ENCODE data around the gene AKAP8L. TPM values are rescaled to one million over a fixed set of nuclear protein-coding genes. Genes with fewer than 3 reads are reported as not detected.

The AKAP8L gene
- total and polyA plus RNA-seq, 10 of the 15 experiments (the other 5 are each of a cell fraction or from before 2014, with no cell fraction given), result 0.66 to 64.3 (median 40.0) TPM

- ChIA-PET POLR2A (no interaction called here), SMC1A (ENCODE audit: uncharacterized antibody, unreplicated experiment) (no interaction called here), CTCF (interaction anchor here (0.6 to 1.1 kb wide), 2 partner anchors 15 to 25 kb away, joined by 3 read pairs; no protein-coding TSS in a partner anchor), RAD21 (ENCODE audit: unreplicated experiment) (no interaction called here)
- DNase-seq (ENCODE audit: low read depth, low spot score) (no peak), ATAC-seq (no peak), FAIRE-seq (no peak)
- Histone ChIP-seq H3K27ac (ENCODE audit: control insufficient read depth, insufficient read depth) (no peak overlapping the region), H3K9ac (ENCODE audit: control insufficient read depth, insufficient read depth, low read length) (no peak overlapping the region), H4K20me1 (ENCODE audit: control insufficient read depth, insufficient read depth) (0 out of 2 replicates have a peak, but pooled peaks cover 5% of the 10 kb centered on the region), H3K4me2 (ENCODE audit: control insufficient read depth, insufficient read depth) (no peak overlapping the region), H3K36me3 (ENCODE audit: control insufficient read depth in 2 of 2, insufficient read depth in 2 of 2, low read length in 1 of 2) (peaks cover 11 to 52% of the 10 kb centered on the region in 2 experiments; a peak in 3 of 4 replicates), H3K4me3 (no peak overlapping the region), H3K4me1 (ENCODE audit: control insufficient read depth, insufficient read depth, low read length) (0 out of 2 replicates have a peak, but pooled peaks cover 2% of the 10 kb centered on the region), H3K9me3 (replicated peaks; ENCODE audit: control insufficient read depth, insufficient read depth, low read length) (no peaks in the 10 kb centered on the region), H3K27me3 (replicated peaks in 1 of 2; ENCODE audit: control insufficient read depth in 2 of 2, insufficient read depth in 2 of 2, low read length in 1 of 2) (no peaks in the 10 kb centered on the region), H2AFZ (ENCODE audit: control insufficient read depth, low read depth, low read length) (no peak overlapping the region), H3K79me2 (ENCODE audit: control insufficient read depth, insufficient read depth, low read length) (peaks cover 38% of the 10 kb centered on the region)
- 86% methylated on average over 14 of the region's 14 CpGs for WGBS (ENCODE audit: insufficient coverage, insufficient replicate concordance, low lambda C conversion rate, missing lambda C conversion rate)
- intact Hi-C loops (cut with micrococcal nuclease; ENCODE audit: unreplicated experiment), result no loop called here
- in situ Hi-C loops (cut with MboI), result no loop called here
- no TSS peak for BruUV-seq (replicated peaks)
- TF ChIP-seq YBX1 (IDR thresholded peaks at IDR 0.05) (no peak), MYB (IDR thresholded peaks at IDR 0.05; ENCODE audit: borderline replicate concordance, low read depth, low read length) (no peak), HDGF (IDR thresholded peaks at IDR 0.05) (no peak), NFIC (IDR thresholded peaks at IDR 0.05; ENCODE audit: low read depth, low read length) (no peak), ZBED1 (IDR thresholded peaks at IDR 0.05; ENCODE audit: borderline replicate concordance) (no peak)
- TF ChIP-seq, protein P1, sequence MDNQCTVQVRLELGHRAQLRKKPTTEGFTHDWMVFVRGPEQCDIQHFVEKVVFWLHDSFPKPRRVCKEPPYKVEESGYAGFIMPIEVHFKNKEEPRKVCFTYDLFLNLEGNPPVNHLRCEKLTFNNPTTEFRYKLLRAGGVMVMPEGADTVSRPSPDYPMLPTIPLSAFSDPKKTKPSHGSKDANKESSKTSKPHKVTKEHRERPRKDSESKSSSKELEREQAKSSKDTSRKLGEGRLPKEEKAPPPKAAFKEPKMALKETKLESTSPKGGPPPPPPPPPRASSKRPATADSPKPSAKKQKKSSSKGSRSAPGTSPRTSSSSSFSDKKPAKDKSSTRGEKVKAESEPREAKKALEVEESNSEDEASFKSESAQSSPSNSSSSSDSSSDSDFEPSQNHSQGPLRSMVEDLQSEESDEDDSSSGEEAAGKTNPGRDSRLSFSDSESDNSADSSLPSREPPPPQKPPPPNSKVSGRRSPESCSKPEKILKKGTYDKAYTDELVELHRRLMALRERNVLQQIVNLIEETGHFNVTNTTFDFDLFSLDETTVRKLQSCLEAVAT (IDR thresholded peaks at IDR 0.05), result no peak
These were observed 46.3 kb downstream of the AKAP8L start for GRCh38 chr19:15372470-15372869.
